Subcutaneous abdominal adipose tissue (tissue), 5 donors: ENCODE results near the gene POLL.
"Not testable (repeated sequence)": the region's sequence is repeated elsewhere in the genome, so short reads cannot be mapped to it uniquely, and the experiment has no call there.

Experiments
- H3K27ac ChIP-seq: one replicate; pipeline ENCODE4 v1.7.0; 2013; ENCODE audit warnings: low read depth, mild to moderate bottlenecking, inconsistent platforms, low read length, moderate library complexity
- H3K27me3 ChIP-seq, 5 donors: one replicate each; pipeline ENCODE4 v1.7.0; 2013; ENCODE audit warnings: low read length in 5 of 5, inconsistent platforms in 1 of 5; ENCODE audit not compliant: control insufficient read depth in 5 of 5, insufficient read depth in 4 of 5
- H3K36me3 ChIP-seq, 5 donors: one replicate each; pipeline ENCODE4 v1.7.0; 2013; ENCODE audit warnings: low read length in 5 of 5; ENCODE audit not compliant: control insufficient read depth in 5 of 5, insufficient read depth in 5 of 5
- H3K4me1 ChIP-seq, 5 donors: one replicate each; pipeline ENCODE4 v1.7.0; 2013; ENCODE audit warnings: low read length in 5 of 5, mild to moderate bottlenecking in 3 of 5, moderate library complexity in 1 of 5; ENCODE audit not compliant: control insufficient read depth in 5 of 5, insufficient read depth in 5 of 5
- H3K4me3 ChIP-seq, 5 donors: one replicate each; pipeline ENCODE4 v1.7.0; 2013; ENCODE audit warnings: low read length in 5 of 5, low read depth in 1 of 5
- H3K9ac ChIP-seq, 5 donors: one replicate each; pipeline ENCODE4 v1.7.0; 2013; ENCODE audit warnings: low read length in 5 of 5, mild to moderate bottlenecking in 4 of 5, moderate library complexity in 3 of 5
- H3K9me3 ChIP-seq, 5 donors: one replicate each; pipeline ENCODE4 v1.7.0; 2013; ENCODE audit warnings: low read length in 5 of 5; ENCODE audit not compliant: control insufficient read depth in 5 of 5
- donor health status: healthy.
- donor health status: healthy.
- donor health status: healthy.
- donor health status: healthy.
- donor health status: healthy.

The POLL gene

DNA sequence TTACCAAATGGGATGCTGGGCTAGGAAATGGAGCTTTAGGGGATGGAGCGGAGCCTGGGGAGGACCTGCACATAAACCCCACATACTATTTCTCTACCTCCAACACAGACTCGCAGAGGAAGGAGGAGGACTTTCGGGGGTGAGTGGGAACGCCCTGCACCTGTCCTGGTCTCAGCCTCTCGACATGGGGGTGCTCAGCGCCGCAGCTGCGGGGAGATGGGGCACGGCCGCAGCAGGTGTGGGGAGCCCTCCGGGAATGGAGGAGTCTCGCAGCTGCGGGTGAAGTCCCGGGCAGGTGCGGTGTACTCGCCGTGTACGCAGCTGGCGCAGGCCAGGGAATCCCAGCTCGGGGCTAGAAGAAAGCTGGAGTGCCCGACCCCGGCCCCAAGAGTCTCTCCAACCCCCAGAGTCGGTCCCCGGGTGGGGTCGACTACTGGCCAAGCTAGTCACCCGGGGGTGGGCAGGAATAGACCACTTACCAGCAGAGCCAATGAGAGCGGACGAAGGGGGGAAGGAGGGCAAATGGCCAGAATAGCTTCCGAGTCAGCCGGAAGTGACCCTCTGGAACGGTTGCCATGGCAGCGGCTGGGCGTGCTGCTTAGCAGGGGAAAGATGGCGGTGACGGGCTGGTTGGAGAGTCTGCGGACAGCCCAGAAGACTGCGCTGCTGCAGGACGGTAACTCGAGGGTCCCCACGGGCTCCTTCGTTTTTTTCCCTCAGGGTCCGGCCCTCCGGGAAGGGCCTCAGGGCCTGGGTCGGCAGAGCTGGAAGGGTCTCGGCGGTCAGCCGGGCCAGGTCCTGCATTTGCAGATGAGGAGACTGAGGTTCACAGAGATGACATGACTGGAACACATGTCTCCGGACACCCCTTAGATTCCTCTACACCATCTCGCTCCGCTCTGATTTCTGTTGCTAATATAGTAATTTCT, at the start of gene POLL, which contains the start of gene DPCD:
POLL (minus strand) TSS at position 533 of the 929 bp plus-strand sequence. CDS start 897 bp downstream, outside the sequence.
DPCD (plus strand) TSS at position 597 of the 929 bp plus-strand sequence; CDS start at position 613, 16 bp downstream.
- Histone ChIP-seq H3K9ac (peak within 1 kb of the TSS; percentile 56 to 94 (median 89)), H3K4me1 (peaks cover 3 to 28% (median 21%) of the 10 kb centered on the region in 5 donors), H3K9me3 (no peaks in the 10 kb centered on the region), H3K36me3 (peaks cover 3 to 30% (median 23%) of the 10 kb centered on the region in 5 donors), H3K4me3 (peak within 1 kb of the TSS; percentile 88 to 100 (median 97)), H3K27me3 (no peaks in the 10 kb centered on the region), H3K27ac (peak within 1 kb of the TSS; percentile 75)

DNA sequence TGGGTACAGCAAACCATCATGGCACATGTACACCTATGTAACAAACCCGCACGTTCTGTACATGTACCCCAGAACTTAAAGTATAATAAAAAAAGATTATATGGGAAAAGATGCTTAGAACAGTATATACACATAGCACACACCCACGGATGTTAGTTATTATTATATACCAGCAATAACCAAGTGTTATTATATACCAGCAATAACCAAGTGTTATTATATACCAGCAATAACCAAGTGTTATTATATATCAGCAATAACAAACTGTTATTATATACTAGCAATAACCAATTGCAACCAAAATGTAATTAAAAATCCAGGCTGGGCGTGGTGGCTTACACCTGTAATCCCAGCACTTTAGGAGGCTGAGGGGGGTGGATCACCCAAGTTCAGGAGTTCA, 45.5 kb upstream of the POLL start:
- not testable (repeated sequence) for H3K27ac ChIP-seq, H3K4me3 ChIP-seq, H3K4me1 ChIP-seq, H3K9ac ChIP-seq, H3K9me3 ChIP-seq, H3K27me3 ChIP-seq
- H3K36me3 ChIP-seq, result peaks cover 6 to 26% (median 8%) of the 10 kb centered on the region in 5 donors

DNA sequence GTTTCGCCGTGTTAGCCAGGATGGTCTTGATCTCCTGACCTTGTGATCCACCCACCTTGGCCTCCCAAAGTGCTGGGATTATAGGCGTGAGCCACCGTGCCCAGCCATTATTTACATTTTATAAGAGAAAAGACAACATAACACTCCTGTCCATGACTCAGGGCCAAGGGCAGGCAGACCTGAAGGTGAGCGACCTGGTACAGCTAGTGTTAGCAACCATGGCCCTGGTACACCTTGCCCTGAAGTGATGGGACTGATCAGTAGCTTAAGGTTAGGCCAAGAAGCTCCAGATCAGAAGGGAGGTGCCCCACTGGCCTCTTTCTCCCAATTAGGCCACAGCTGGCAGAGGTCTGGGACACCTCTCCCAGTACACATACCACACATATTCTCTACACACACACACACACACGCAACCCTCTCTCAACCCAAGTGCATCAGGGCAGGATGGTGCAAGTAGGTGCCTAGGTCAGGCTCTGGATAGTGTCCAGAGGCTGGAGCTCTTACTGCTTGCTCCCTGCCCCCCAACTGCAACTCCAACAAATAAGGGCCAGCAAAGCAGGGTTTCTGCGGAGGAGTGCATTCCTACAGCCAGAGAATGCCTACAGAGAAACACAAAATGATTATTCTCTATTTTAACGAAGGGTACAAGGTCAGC, 43.9 kb upstream of the POLL start:
- Histone ChIP-seq H3K9ac (no peak overlapping the region), H3K4me3 (no peak overlapping the region), H3K36me3 (peaks cover 0 to 32% (median 8%) of the 10 kb centered on the region in 5 donors), H3K9me3 (no peaks in the 10 kb centered on the region), H3K27me3 (no peaks in the 10 kb centered on the region), H3K4me1 (no peaks in the 10 kb centered on the region), H3K27ac (no peak overlapping the region)

DNA sequence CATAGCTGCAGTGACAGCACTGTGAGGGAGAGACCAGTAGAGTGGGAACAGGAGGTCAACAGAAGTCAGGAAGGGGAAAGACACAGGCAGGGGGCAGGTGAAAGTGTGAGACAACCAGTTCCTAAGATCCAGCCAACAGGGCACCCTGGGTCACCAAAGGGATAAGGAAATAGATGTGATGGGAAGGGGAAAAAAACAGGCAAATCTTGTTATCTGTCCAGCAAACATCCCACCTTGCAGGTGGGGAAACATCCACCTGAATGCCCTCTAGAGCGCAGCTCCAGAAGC, 42.5 kb upstream of the POLL start:
- H3K27me3 ChIP-seq, result no peaks in the 10 kb centered on the region
- no peak overlapping the region for H3K27ac ChIP-seq
- H3K9me3 ChIP-seq, result no peaks in the 10 kb centered on the region
- H3K9ac ChIP-seq, result no peak overlapping the region
- no peak overlapping the region for H3K4me3 ChIP-seq
- H3K4me1 ChIP-seq, result no peaks in the 10 kb centered on the region
- H3K36me3 ChIP-seq, result peaks cover 0 to 33% (median 8%) of the 10 kb centered on the region in 5 donors

DNA sequence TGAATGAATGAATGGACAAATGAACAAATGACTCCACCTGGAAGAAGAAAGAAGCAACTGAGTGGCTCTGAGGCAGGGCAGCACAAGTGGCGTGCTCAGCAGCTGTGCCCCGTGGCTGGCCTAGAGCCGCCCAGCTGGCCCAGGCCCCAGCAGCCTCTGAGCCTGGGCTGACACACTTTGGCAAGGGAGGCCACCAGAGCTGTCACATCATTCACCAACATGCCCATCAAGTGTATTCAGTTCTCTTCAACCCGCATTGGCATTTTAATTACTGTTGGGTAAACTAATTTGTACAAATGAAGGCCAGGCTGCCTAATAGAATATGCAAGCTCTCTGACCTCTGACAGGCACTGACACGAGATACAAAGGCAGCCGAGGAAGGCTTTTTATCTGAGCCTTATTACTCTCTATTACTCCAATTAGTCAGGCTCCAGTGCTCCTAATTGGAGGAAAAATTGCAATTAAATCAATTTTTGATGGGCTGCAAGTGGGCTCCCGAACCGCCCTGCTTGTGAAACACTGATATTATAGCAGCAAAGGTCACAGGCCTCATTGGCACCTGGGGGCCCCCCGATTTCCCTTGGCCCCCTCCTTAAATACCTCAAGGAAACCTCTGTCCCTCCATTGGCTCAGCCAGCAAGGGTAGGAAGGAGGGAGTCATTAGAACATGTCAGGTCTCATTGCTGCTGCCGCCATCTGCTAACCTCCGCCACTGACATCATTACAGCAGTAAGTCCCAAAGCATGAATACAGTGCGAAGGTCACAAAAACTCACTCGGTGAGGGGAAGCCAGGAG, 42.0 kb upstream of the POLL start:
- Histone ChIP-seq H3K9ac (no peak overlapping the region), H3K36me3 (peaks cover 0 to 37% (median 8%) of the 10 kb centered on the region in 5 donors), H3K27me3 (no peaks in the 10 kb centered on the region), H3K4me1 (peaks cover 0 to 3% (median 0%) of the 10 kb centered on the region in 5 donors), H3K9me3 (no peaks in the 10 kb centered on the region), H3K4me3 (no peak overlapping the region), H3K27ac (no peak overlapping the region)

DNA sequence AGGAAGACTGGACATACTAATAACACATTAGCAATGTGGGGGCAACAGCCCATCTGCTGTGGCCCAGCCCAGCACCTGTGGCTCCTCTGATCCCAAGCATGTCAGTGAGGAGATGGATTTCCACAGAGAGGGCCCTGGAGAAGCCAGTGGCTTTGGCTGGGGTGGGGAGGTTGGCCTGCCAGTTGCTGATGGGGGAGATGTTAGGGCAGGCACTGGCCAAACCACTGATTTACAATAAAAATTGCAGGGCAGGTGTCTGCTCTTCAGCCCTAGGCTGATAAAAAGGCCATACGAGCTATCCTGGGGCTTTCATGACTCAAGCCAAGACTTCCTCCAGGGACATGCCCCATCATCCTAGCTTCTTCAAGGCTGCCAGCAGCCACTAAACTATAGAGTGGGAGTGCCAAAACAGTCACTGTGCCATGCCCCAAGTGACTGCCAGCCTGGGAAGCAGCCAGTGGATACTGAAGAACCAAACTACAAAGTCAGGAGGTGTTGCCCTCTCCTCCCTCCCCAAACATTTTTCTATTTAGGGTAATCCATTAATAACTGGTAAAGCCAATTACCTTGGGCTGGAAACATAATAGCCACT, 37.9 kb upstream of the POLL start:
- Histone ChIP-seq H3K4me3 (no peak overlapping the region), H3K36me3 (peaks cover 10 to 55% (median 21%) of the 10 kb centered on the region in 5 donors), H3K4me1 (peaks cover 0 to 11% (median 0%) of the 10 kb centered on the region in 5 donors), H3K9me3 (no peaks in the 10 kb centered on the region), H3K27me3 (no peaks in the 10 kb centered on the region), H3K9ac (no peak overlapping the region), H3K27ac (no peak overlapping the region)

DNA sequence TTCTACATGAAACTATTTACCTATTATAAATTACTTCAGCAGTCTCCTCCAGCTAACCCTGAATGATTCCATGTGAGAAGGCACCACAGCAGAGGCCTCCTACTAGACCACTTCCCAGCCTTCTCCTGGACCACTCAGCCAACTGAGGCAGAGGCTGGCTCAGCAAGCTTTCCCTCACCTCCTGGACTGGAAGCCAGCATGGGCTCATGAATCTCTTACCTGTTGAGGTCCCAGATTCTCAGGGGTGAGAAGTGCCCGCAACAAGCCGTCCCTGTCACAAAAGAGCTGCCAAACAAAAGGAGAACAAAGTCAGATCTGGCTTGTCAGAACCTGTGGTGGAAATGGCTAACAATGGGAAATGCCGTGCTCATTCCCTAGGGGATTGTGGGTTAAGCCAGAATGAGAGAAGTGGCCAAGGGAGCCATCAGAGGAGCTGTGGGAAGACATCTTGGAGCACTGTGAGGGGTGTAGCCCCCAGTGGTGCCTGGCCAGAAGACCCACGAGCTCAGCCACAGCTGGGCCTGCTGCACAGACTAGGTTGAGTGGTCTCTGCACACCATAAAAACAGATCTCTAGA, 36.6 kb upstream of the POLL start:
- H3K36me3 ChIP-seq, result peaks cover 10 to 59% (median 25%) of the 10 kb centered on the region in 5 donors

DNA sequence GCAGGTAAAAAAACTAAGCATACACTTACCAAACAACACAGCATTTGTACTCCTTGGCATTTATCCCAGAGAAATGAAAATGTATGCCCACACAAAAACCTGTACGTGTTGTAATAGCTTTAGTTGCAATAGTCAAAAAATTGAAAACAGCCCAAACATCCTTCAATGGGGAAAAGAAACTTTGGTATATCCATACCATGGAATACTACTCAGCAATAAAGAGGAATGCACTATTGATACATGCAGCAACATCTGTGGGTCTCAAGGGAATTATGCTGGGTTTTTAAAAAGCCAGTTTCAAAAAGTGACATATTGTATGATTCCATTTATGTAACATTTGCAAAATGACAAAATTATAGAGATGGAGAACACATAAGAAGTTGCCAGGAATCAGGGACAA, 35.5 kb upstream of the POLL start:
- H3K9ac ChIP-seq, result no peak overlapping the region
- no peaks in the 10 kb centered on the region for H3K9me3 ChIP-seq
- peaks cover 10 to 61% (median 29%) of the 10 kb centered on the region in 5 donors for H3K36me3 ChIP-seq
- no peak overlapping the region for H3K4me3 ChIP-seq
- H3K4me1 ChIP-seq, result peaks cover 0 to 11% (median 0%) of the 10 kb centered on the region in 5 donors
- H3K27me3 ChIP-seq, result no peaks in the 10 kb centered on the region
- H3K27ac ChIP-seq, result no peak overlapping the region

More for the DNA sequence above, 36.6 kb upstream of the POLL start:
- peaks cover 0 to 11% (median 0%) of the 10 kb centered on the region in 5 donors for H3K4me1 ChIP-seq
- H3K9me3 ChIP-seq, result no peaks in the 10 kb centered on the region
- H3K9ac ChIP-seq, result peak overlapping the region in 1 of 5 donors; percentile 5
- H3K27ac ChIP-seq, result no peak overlapping the region
- H3K4me3 ChIP-seq, result no peak overlapping the region
- H3K27me3 ChIP-seq, result no peaks in the 10 kb centered on the region

DNA sequence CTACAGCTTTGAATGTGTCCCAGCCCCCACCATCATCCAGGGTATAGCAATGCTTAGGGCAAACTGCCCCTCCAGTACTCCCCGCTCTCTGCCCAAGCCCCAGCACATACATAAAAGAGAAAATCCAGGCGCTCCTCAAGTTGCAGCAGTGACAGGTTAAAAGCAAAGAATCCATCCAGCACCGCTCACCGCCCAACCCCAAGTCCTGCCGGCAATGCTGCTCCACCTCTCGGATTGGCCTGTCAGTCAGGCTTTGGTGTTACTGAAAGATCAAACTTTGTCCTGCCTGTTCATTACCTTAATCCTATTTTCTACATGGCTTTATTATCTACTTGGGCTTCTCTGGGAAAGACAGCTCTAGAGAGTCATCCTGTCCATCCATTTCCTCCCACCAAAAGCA, 31.9 kb upstream of the POLL start:
- Histone ChIP-seq H3K27me3 (no peaks in the 10 kb centered on the region), H3K27ac (no peak overlapping the region), H3K4me1 (peaks cover 0 to 9% (median 0%) of the 10 kb centered on the region in 5 donors), H3K36me3 (peaks cover 10 to 70% (median 49%) of the 10 kb centered on the region in 5 donors), H3K4me3 (no peak overlapping the region), H3K9ac (no peak overlapping the region), H3K9me3 (no peaks in the 10 kb centered on the region)
